ENCODE measurements around the gene UBALD1. TPM values are rescaled to one million over a fixed set of nuclear protein-coding genes. Genes with fewer than 3 reads are reported as not detected.

The UBALD1 gene
- polyA plus RNA-seq, 3 donors: 2.2 to 19.2 (median 2.8) TPM

GRCh38 chr16:4640572-4641305, 26.1 kb upstream of the UBALD1 start:
- Histone ChIP-seq H3K9me3 (replicated peaks in 1 of 2; ENCODE audit: control insufficient read depth in 1 of 2, insufficient read depth in 1 of 2, low read length in 2 of 2) (no peaks in the 10 kb centered on the region), H3K79me2 (ENCODE audit: insufficient read depth, low read length) (peaks cover 99% of the 10 kb centered on the region), H3K36me3 (replicated peaks in 1 of 2; ENCODE audit: control insufficient read depth in 1 of 2, insufficient read depth in 2 of 2, low read length in 2 of 2) (peaks cover 20 to 58% of the 10 kb centered on the region in 2 donors), H3K4me2 (replicated peaks; ENCODE audit: extremely low read depth, low read length, poor library complexity, severe bottlenecking) (peak overlapping the region; percentile 11), H4K20me1 (ENCODE audit: insufficient read depth, low read length) (peaks cover 100% of the 10 kb centered on the region), H3K9ac (ENCODE audit: insufficient read depth, low read length, poor library complexity, severe bottlenecking) (peak overlapping the region; percentile 27), H3K27ac (ENCODE audit: low read depth in 1 of 2, low read length in 2 of 2) (peak overlapping the region; percentile 36 to 47), H3K27me3 (ENCODE audit: control insufficient read depth in 2 of 2, insufficient read depth in 2 of 2, low read length in 2 of 2) (no peaks in the 10 kb centered on the region), H3K4me1 (ENCODE audit: control insufficient read depth in 1 of 2, insufficient read depth in 2 of 2, low read length in 2 of 2) (peaks cover 22 to 28% of the 10 kb centered on the region in 2 donors), H2AFZ (ENCODE audit: insufficient read depth, low read depth, low read length, poor library complexity, severe bottlenecking) (no peak overlapping the region), H3K4me3 (replicated peaks in 1 of 3; ENCODE audit: low read depth in 2 of 3, low read length in 3 of 3) (no peak overlapping the region)
- H3K27me3 Mint-ChIP-seq (ENCODE audit: low read depth in 3 of 3): peaks cover 0 to 4% (median 0%) of the 10 kb centered on the region in 3 donors
- no peaks in the 10 kb centered on the region for H3K9me3 Mint-ChIP-seq
- no peak for TF ChIP-seq CTCF (IDR thresholded peaks at IDR 0.05)
- peak overlapping the region; percentile 11 to 86 (median 76) for H3K27ac Mint-ChIP-seq
- DNase-seq: peak in 2 of 3 donors; percentile 25 to 37
- intact Hi-C loops (cut with micrococcal nuclease): no loop called here
- H3K4me1 Mint-ChIP-seq: peaks cover 36% of the 10 kb centered on the region
- H3K36me3 Mint-ChIP-seq: peaks cover 34 to 54% of the 10 kb centered on the region in 2 donors
- 85% methylated on average over 12 of the region's 19 CpGs for WGBS (ENCODE audit: insufficient coverage)
- H3K4me3 Mint-ChIP-seq: no peak overlapping the region

- H3K36me3 ChIP-seq (replicated peaks in 1 of 2; ENCODE audit: control insufficient read depth in 1 of 2, insufficient read depth in 2 of 2, low read length in 2 of 2): peaks cover 22 to 53% of the 10 kb centered on the region in 2 donors
- H3K4me3 Mint-ChIP-seq: no peak overlapping the region
- H4K20me1 ChIP-seq (ENCODE audit: insufficient read depth, low read length): peaks cover 100% of the 10 kb centered on the region
Measured at GRCh38 chr16:4639899-4640509, 25.3 kb upstream of the UBALD1 start.

More at GRCh38 chr16:4639899-4640509, 25.3 kb upstream of the UBALD1 start:
- peak overlapping the region in 6 of 7 donors; percentile 33 to 78 (median 76) for H3K27ac Mint-ChIP-seq
- H3K36me3 Mint-ChIP-seq: peaks cover 27 to 50% of the 10 kb centered on the region in 2 donors
- Histone ChIP-seq H2AFZ (ENCODE audit: insufficient read depth, low read depth, low read length, poor library complexity, severe bottlenecking) (no peak overlapping the region), H3K9me3 (replicated peaks in 1 of 2; ENCODE audit: control insufficient read depth in 1 of 2, insufficient read depth in 1 of 2, low read length in 2 of 2) (no peaks in the 10 kb centered on the region), H3K27ac (ENCODE audit: low read depth in 1 of 2, low read length in 2 of 2) (peak overlapping the region; percentile 36 to 47), H3K4me1 (ENCODE audit: control insufficient read depth in 1 of 2, insufficient read depth in 2 of 2, low read length in 2 of 2) (peaks cover 22 to 28% of the 10 kb centered on the region in 2 donors), H3K27me3 (ENCODE audit: control insufficient read depth in 2 of 2, insufficient read depth in 2 of 2, low read length in 2 of 2) (no peaks in the 10 kb centered on the region), H3K4me3 (replicated peaks in 1 of 3; ENCODE audit: low read depth in 2 of 3, low read length in 3 of 3) (no peak overlapping the region), H3K9ac (ENCODE audit: insufficient read depth, low read length, poor library complexity, severe bottlenecking) (no peak overlapping the region), H3K4me2 (replicated peaks; ENCODE audit: extremely low read depth, low read length, poor library complexity, severe bottlenecking) (no peak overlapping the region), H3K79me2 (ENCODE audit: insufficient read depth, low read length) (peaks cover 99% of the 10 kb centered on the region)
- no peak for TF ChIP-seq CTCF (IDR thresholded peaks at IDR 0.05)
- H3K27me3 Mint-ChIP-seq (ENCODE audit: low read depth in 3 of 3): peaks cover 0 to 4% (median 0%) of the 10 kb centered on the region in 3 donors
- intact Hi-C loops (cut with micrococcal nuclease): no loop called here
- peaks cover 37% of the 10 kb centered on the region for H3K4me1 Mint-ChIP-seq
- 94% methylated on average over 23 of the region's 27 CpGs for WGBS (ENCODE audit: insufficient coverage)
- no peak for DNase-seq
- no peaks in the 10 kb centered on the region for H3K9me3 Mint-ChIP-seq

All from CD14-positive monocyte (primary cell).